ENCODE results near the gene RCE1. TPM values are rescaled to one million over a fixed set of nuclear protein-coding genes. Genes with fewer than 3 reads are reported as not detected.
"Not testable (repeated sequence)": the region's sequence is repeated elsewhere in the genome, so short reads cannot be mapped to it uniquely, and the experiment has no call there.

The RCE1 gene, protein sequence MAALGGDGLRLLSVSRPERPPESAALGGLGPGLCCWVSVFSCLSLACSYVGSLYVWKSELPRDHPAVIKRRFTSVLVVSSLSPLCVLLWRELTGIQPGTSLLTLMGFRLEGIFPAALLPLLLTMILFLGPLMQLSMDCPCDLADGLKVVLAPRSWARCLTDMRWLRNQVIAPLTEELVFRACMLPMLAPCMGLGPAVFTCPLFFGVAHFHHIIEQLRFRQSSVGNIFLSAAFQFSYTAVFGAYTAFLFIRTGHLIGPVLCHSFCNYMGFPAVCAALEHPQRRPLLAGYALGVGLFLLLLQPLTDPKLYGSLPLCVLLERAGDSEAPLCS
- 6.5 TPM for total RNA-seq
- long read RNA-seq, partial matches to known transcripts = 3 of 9 reads
- long read RNA-seq, other reads (novel, unspliced or antisense) = 2 of 9 reads

GRCh38 chr11:66842896-66843775 lies at the start of gene RCE1:
Gene RCE1, plus strand, starts transcription at chr11:66843441. Its CDS starts 15 bp downstream, at chr11:66843456.
- peak; percentile 96 for DNase-seq
- intact Hi-C loops (cut with micrococcal nuclease) = no loop called here
- peak; percentile 98 for ATAC-seq

- intact Hi-C loops (cut with micrococcal nuclease); ATAC-seq; DNase-seq: not testable (repeated sequence)
These were observed 43.4 kb upstream of the RCE1 start for GRCh38 chr11:66799815-66800214.

DNA sequence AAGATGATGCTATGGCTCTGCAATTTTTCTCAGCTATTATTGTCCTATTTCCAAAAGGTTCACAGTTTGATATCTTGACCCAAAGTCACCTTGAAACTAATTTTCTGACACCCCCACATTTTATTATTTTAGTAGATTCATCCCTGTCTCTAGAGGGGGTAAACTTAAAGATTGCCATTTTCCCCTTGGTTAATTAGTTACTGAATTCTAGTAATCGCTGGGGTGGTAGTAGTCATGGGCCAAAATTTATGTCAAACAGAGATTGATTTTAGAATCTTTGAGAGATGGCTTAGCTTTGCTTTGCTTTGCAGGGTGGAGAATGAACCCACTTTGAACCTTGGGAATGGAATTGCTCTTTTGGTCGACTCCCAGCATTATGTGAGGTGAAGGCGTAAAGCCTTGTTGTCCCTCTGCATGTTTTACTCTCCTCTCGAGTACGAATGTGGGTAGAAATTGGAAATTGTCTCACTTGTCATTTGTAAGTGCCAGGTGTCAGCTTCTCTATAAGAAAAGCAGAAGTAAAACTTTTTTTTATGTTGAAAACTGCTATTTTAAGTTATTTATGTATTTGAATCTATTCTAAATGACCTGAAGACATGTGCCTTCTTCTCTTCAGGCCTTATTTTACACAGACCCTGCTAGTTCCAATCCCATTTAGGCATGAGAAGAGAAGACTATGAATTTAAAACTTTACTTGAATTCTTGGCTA lies 42.4 kb upstream of the RCE1 start:
- DNase-seq (no peak), ATAC-seq (no peak)
- intact Hi-C loops (cut with micrococcal nuclease) = no loop called here

DNA sequence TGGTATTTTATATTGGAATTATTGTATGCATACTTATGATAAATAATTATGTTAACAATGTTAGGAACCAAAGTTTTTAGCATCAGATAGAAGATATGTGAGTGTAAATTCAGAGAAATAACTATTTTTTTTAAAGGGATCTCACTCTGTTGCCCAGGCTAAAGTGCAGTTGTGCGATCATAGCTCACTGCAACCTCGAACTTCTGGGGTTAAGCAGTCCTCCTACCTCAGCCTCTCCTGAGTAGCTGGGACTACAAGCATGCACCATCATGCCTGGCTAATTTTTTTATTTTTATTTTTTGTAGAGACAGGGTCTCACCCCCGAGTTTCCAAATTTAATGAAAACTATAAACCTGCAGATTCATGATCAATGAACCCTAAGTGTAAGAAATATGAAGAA lies 33.6 kb upstream of the RCE1 start:
- ATAC-seq (no peak), DNase-seq (no peak)
- intact Hi-C loops (cut with micrococcal nuclease) = no loop called here

DNA sequence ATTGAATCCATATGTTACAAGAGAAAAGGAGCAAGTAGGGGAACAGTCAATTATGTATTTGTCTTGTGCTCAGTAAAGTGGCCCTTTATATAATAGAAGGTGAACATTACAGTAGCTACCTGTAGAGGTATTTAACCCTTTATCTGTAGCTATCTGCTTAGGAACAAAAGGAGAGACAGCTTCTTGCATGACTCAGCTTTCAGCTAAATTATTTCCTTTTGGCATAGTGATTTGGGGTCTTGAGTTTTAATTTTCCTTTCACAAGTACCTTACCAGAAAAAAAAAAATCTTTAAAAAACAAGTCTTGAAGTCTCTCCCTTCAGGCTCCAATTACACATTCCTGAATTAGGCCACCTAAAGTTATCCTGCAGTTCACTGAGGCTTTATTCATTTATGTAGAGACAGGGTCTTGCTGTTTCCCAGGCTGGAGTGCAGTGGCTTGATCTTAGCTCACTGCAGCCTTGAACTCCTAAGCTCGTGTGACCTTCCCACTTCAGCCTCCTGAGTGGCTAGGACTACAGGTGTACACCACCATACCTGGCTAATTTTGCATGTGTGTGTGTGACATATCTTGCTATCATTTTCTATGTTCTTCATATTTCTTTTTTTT lies 32.6 kb upstream of the RCE1 start:
- ATAC-seq = no peak
- no peak for DNase-seq
- intact Hi-C loops (cut with micrococcal nuclease) = loop anchor here (10.0 kb wide), 1 partner anchor 46 kb away; no protein-coding TSS in a partner anchor

- DNase-seq = no peak
- ATAC-seq = no peak
- intact Hi-C loops (cut with micrococcal nuclease) = loop anchor here (10.0 kb wide), 1 partner anchor 50 kb away; no protein-coding TSS in a partner anchor
These were observed 28.6 kb upstream of the RCE1 start for GRCh38 chr11:66814678-66815077.

GRCh38 chr11:66815646-66816045 lies 27.6 kb upstream of the RCE1 start:
- intact Hi-C loops (cut with micrococcal nuclease) = loop anchor here (10.0 kb wide), 1 partner anchor 51 kb away; no protein-coding TSS in a partner anchor
- ATAC-seq (no peak), DNase-seq (no peak)

DNA sequence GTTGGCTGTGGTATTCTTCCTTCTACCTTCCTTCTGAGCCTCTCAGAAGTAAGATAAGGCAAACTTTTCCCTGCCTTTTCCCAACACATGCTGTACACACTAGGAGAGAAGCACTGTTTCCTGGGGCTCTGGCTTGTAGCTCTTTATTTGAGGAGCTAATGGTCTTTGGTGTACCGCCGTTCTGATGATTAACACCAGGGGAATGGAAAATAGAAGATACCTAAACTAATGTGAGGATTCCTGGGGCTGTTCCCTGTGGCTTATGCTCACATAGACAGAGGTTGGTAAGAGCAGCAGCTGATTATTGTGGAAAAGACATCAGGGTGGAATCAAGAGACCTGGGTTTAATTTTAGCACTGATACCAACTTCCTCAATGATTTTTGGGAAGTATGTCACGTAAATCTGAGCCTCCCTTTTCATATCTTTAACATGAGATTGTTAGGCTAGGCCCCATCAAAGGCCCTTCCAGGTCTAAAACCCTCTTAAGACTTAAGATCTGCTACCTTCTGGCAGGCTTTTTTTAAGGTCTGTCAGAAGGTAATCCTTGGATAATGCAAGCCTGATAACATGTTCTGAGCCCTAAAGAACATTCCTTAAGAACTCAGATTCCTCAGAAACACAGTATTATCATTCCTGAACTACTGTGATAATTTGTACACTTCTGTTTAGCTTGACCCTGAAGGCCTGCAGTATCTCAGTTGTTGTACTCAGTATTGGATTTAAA lies 24.8 kb upstream of the RCE1 start:
- intact Hi-C loops (cut with micrococcal nuclease) = loop anchor here (10.0 kb wide), 1 partner anchor 54 kb away; no protein-coding TSS in a partner anchor
- ATAC-seq (no peak), DNase-seq (no peak)

- DNase-seq (no peak), ATAC-seq (no peak)
- intact Hi-C loops (cut with micrococcal nuclease) = no loop called here
These were observed 22.9 kb upstream of the RCE1 start for GRCh38 chr11:66820381-66820780.

DNA sequence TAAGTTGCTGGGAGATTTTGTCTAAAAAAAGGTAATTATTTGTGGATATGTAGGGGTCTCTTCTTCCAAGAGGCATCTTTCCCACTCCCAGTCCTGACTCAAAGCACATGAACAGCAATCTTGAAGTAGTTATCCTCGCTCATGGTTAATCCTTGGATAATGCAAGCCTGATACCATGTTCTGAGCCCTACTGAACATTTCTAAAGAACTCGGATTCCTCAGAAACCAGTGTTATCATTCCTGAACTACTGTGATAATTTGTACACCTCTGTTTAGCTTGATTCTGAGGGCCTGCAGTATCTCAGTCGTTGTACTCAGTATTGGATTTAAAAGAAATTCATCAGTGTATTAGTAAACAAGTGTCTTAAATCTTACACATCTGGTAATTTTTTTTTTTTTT lies 22.3 kb upstream of the RCE1 start:
- ATAC-seq (no peak), DNase-seq (no peak)
- intact Hi-C loops (cut with micrococcal nuclease) = no loop called here

DNA sequence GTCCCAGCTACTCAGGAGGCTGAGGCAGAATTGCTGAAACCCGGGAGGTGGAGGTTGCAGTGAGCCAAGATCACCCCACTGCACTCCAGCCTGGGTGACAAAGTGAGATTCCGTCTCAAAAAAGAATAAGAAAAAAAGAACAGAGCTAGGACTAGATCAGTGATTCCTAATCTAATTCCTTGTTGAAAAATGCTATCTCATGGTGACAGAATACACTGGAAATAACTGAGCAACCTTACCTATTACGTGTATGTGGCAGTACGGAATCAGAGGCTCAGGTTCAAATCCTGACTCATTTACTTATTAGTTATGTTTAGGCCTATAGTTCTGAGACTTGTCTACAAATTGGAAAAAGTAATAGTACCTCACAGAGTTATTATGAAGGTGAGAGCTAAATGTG lies 19.5 kb upstream of the RCE1 start:
- no peak for ATAC-seq
- DNase-seq = no peak
- intact Hi-C loops (cut with micrococcal nuclease) = no loop called here

- intact Hi-C loops (cut with micrococcal nuclease); ATAC-seq; DNase-seq: not testable (repeated sequence)
These were observed 18.7 kb upstream of the RCE1 start for GRCh38 chr11:66824573-66824972.

GRCh38 chr11:66834539-66834845 lies 8.7 kb upstream of the RCE1 start:
- DNase-seq (no peak), ATAC-seq (peak; percentile 15)
- intact Hi-C loops (cut with micrococcal nuclease) = loop anchor here (5.0 kb wide), 1 partner anchor 137 kb away; no protein-coding TSS in a partner anchor

- intact Hi-C loops (cut with micrococcal nuclease) = loop anchor here (5.0 kb wide), 1 partner anchor 138 kb away; no protein-coding TSS in a partner anchor
- ATAC-seq (no peak), DNase-seq (no peak)
These were observed 8.3 kb upstream of the RCE1 start for GRCh38 chr11:66834943-66835342.

DNA sequence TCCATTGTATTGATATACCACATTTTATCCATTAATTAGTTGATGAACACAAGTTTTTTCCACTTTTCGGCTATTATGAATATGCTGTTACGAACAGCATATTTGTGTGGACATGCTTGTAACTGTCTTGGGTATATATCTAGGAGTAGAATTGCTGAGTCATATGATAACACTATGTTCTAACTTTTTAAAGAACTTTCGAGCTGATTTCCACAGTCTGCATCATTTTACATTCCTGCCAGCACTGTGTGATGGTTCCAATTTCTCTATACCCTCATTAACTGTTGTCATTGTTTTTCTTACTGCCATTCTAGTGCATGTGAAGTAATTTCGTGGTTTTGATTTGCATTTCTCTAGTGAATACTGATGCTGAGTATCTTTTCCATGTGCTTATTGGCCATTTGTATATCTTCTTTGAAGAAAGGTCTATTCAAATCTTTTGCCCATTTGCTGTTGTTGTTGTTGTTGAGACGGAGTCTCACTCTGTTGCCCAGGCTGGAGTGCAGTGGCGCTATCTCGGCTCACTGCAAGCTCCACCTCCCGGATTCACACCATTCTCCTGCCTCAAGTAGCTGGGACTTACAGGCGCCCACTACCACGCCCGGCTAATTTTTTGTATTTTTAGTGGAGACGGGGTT lies 7.4 kb upstream of the RCE1 start:
- intact Hi-C loops (cut with micrococcal nuclease) = no loop called here
- no peak for ATAC-seq
- no peak for DNase-seq

DNA sequence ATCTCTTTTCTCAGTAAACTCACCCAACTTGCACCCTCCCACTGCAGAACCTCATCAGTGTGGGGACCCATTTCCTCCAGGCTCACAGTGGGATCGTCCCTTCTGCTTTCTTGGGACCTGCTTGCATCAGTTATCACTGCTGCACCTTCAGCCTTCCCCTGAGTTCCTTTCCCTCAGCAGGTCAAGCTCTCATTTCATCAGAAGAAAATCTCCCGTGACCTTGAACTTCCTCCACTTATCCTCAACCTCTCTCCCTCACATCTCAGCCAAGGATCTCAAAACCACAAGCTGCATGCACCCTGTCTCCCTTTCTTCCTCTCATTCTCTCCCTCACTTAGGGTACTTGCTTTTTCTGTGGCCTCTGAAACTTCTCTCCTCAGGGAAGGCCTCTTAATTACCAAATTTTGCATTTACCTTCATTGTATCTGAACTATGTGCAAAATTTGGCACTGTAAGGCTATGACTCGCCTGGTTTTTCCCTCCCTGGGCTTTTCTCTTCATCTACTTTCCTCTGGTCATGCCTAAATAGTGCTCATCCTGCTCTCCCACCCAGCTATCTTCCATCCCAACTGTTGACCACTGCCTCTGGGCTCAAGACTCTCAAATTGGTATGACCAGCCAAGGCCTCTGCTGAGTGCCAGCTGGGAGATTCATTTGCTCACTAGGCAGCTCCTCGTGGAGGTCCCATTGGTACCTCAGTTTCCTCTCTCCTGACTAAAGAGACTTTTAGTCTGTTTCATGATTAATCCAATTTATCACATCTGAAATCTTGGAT lies 2.7 kb upstream of the RCE1 start:
- no peak for DNase-seq
- intact Hi-C loops (cut with micrococcal nuclease) = no loop called here
- ATAC-seq = no peak

DNA sequence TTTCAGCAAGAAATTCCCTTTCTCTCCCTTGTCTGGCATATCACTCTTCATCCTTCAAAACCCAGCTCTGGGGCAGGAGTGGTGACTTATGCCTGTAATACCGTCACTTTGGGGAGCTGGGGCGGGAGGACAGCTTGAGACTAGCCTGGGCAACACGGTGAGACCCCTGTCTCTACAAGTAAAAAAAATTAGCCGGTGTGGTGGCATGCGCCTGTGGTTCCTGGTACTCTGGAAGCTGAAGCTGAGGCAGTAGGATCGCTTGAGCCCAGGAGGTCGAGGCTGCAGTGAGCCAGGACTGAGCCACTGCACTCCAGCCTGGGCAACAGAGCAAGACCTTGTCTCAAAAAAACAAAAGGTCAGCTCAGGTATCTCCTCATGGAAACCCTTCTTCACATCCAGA lies 1.4 kb upstream of the RCE1 start:
- DNase-seq (no peak), ATAC-seq (no peak)
- intact Hi-C loops (cut with micrococcal nuclease) = no loop called here
